ENCODE results near the gene MCC. TPM values are rescaled to one million over a fixed set of nuclear protein-coding genes. Genes with fewer than 3 reads are reported as not detected.

The MCC gene
- total RNA-seq, 2 experiments from 2014 or later = 0.25 TPM; not detected in 1

GRCh38 chr5:113058706-113059226 is 429.5 kb downstream of the MCC start:
- Histone ChIP-seq H3K4me3 (ENCODE audit: low read depth, low read length, poor library complexity, severe bottlenecking) (no peak overlapping the region), H4K20me1 (ENCODE audit: insufficient read depth, low read length) (no peaks in the 10 kb centered on the region), H3K27ac (ENCODE audit: low read depth, low read length, poor library complexity, severe bottlenecking) (no peak overlapping the region), H3K4me1 (ENCODE audit: insufficient read depth, low read length, poor library complexity, severe bottlenecking) (peaks cover 8% of the 10 kb centered on the region), H2AFZ (ENCODE audit: low read length) (no peak overlapping the region), H3K4me2 (ENCODE audit: low read length) (no peak overlapping the region), H3K9me3 (ENCODE audit: low read length) (no peaks in the 10 kb centered on the region), H3K36me3 (ENCODE audit: insufficient read depth, low read length) (no peaks in the 10 kb centered on the region), H3K9me2 (ENCODE audit: insufficient read depth, low read length) (no peaks in the 10 kb centered on the region), H3K79me2 (ENCODE audit: insufficient read depth, low read depth, low read length) (no peaks in the 10 kb centered on the region)
- BruUV-seq (replicated peaks) = no TSS peak
- CTCF ChIA-PET (ENCODE audit: unreplicated experiment) = no interaction called here
- intact Hi-C loops (cut with micrococcal nuclease; ENCODE audit: unreplicated experiment) = no loop called here
- no peak for DNase-seq (ENCODE audit: low spot score)
- POLR2A ChIA-PET = interaction anchor here (0.6 to 1.4 kb wide), 5 partner anchors 11 to 211 kb away, joined by 3 to 4 read pairs (median 3); no protein-coding TSS in a partner anchor
- TF ChIP-seq CTCF (conservative IDR thresholded peaks at IDR 0.05; ENCODE audit: low read length) (no peak), EZH2phosphoT487 (IDR thresholded peaks at IDR 0.05; ENCODE audit: borderline replicate concordance, low read depth, low read length) (no peak)

- ChIA-PET CTCF (ENCODE audit: unreplicated experiment) (no interaction called here), POLR2A (interaction anchor here (1.2 kb wide), 1 partner anchor 10 kb away, joined by 3 read pairs; no protein-coding TSS in a partner anchor)
- no peak overlapping the region for H3K27ac ChIP-seq (ENCODE audit: low read depth, low read length, poor library complexity, severe bottlenecking)
- H3K9me2 ChIP-seq (ENCODE audit: insufficient read depth, low read length) = no peaks in the 10 kb centered on the region
- intact Hi-C loops (cut with micrococcal nuclease; ENCODE audit: unreplicated experiment) = no loop called here
- TF ChIP-seq CTCF (conservative IDR thresholded peaks at IDR 0.05; ENCODE audit: low read length) = no peak
- no peak for TF ChIP-seq EZH2phosphoT487 (IDR thresholded peaks at IDR 0.05; ENCODE audit: borderline replicate concordance, low read depth, low read length)
- no peak overlapping the region for H2AFZ ChIP-seq (ENCODE audit: low read length)
- H3K9me3 ChIP-seq (ENCODE audit: low read length) = no peaks in the 10 kb centered on the region
- BruUV-seq (replicated peaks) = no TSS peak
- H3K4me3 ChIP-seq (ENCODE audit: low read depth, low read length, poor library complexity, severe bottlenecking) = no peak overlapping the region
- no peak for DNase-seq (ENCODE audit: low spot score)
- no peak overlapping the region for H3K4me2 ChIP-seq (ENCODE audit: low read length)
- no peaks in the 10 kb centered on the region for H3K79me2 ChIP-seq (ENCODE audit: insufficient read depth, low read depth, low read length)
- H4K20me1 ChIP-seq (ENCODE audit: insufficient read depth, low read length) = no peaks in the 10 kb centered on the region
- no peaks in the 10 kb centered on the region for H3K36me3 ChIP-seq (ENCODE audit: insufficient read depth, low read length)
- H3K4me1 ChIP-seq (ENCODE audit: insufficient read depth, low read length, poor library complexity, severe bottlenecking) = peaks cover 8% of the 10 kb centered on the region
Observed at GRCh38 chr5:113058269-113058668, 430.0 kb downstream of the MCC start.

- POLR2A ChIA-PET = interaction anchor here (0.6 to 1.2 kb wide), 2 partner anchors 10 to 177 kb away, joined by 3 read pairs; no protein-coding TSS in a partner anchor
- Histone ChIP-seq H3K4me2 (ENCODE audit: low read length) (no peak overlapping the region), H3K4me1 (ENCODE audit: insufficient read depth, low read length, poor library complexity, severe bottlenecking) (peaks cover 7% of the 10 kb centered on the region), H3K36me3 (ENCODE audit: insufficient read depth, low read length) (no peaks in the 10 kb centered on the region), H3K27ac (ENCODE audit: low read depth, low read length, poor library complexity, severe bottlenecking) (no peak overlapping the region), H4K20me1 (ENCODE audit: insufficient read depth, low read length) (no peaks in the 10 kb centered on the region), H3K79me2 (ENCODE audit: insufficient read depth, low read depth, low read length) (no peaks in the 10 kb centered on the region), H3K9me3 (ENCODE audit: low read length) (no peaks in the 10 kb centered on the region), H3K9me2 (ENCODE audit: insufficient read depth, low read length) (no peaks in the 10 kb centered on the region), H3K4me3 (ENCODE audit: low read depth, low read length, poor library complexity, severe bottlenecking) (no peak overlapping the region), H2AFZ (ENCODE audit: low read length) (no peak overlapping the region)
- CTCF ChIA-PET (ENCODE audit: unreplicated experiment) = no interaction called here
- intact Hi-C loops (cut with micrococcal nuclease; ENCODE audit: unreplicated experiment) = no loop called here
- DNase-seq (ENCODE audit: low spot score) = no peak
- BruUV-seq (replicated peaks) = no TSS peak
- TF ChIP-seq CTCF (conservative IDR thresholded peaks at IDR 0.05; ENCODE audit: low read length) (no peak), EZH2phosphoT487 (IDR thresholded peaks at IDR 0.05; ENCODE audit: borderline replicate concordance, low read depth, low read length) (no peak)
Observed at GRCh38 chr5:113057557-113057984, 430.7 kb downstream of the MCC start.
